DND-41 (cell line): ENCODE data around the gene MS4A4E.

Source experiments
- CTCF ChIP-seq: IDR thresholded peaks from 2 replicates; pipeline ENCODE4 v1.5.1; 2012; ENCODE audit warnings: borderline replicate concordance, low read length, moderate library complexity, mild to moderate bottlenecking; ENCODE audit not compliant: poor library complexity, severe bottlenecking; ENCODE audit errors: extremely low read depth
- EZH2 ChIP-seq: IDR thresholded peaks from 3 replicates; pipeline ENCODE4 v1.6.1; 2012; ENCODE audit warnings: borderline replicate concordance, low read depth, mild to moderate bottlenecking, moderate library complexity, low read length, inconsistent platforms; ENCODE audit not compliant: severe bottlenecking

- TF ChIP-seq CTCF (no peak), EZH2 (no peak)
These were observed 31.7 kb downstream of the MS4A4E start for GRCh38 chr11:60211206-60211605.
